Lower leg skin (tissue), 4 donors: Measurements from ENCODE around the gene CARD11. TPM values are rescaled to one million over a fixed set of nuclear protein-coding genes. Genes with fewer than 3 reads are reported as not detected.

Source experiments
- DNase-seq, 2 donors: peaks; one replicate each; pipeline ENCODE4 v3.0.0-alpha.2; 2019; ENCODE audit warnings: low spot score in 2 of 2
- H3K4me3 ChIP-seq: fragments of 200-600 bp; sonication (generic); 2 replicates; pipeline ENCODE4 v1.5.1; 2017; ENCODE audit warnings: mild to moderate bottlenecking, low read depth; ENCODE audit not compliant: poor library complexity, severe bottlenecking
- CTCF ChIP-seq, 3 donors: fragments of 450-650 bp; IDR thresholded peaks; one replicate each; pipeline ENCODE4 v1.5.1; 2016; ENCODE audit warnings: antibody characterized with exemption in 3 of 3, mild to moderate bottlenecking in 3 of 3, moderate library complexity in 2 of 3
- POLR2A ChIP-seq, 2 donors: fragments of 450-650 bp; IDR thresholded peaks; one replicate each; pipeline ENCODE4 v1.6.1; 2016 to 2017; ENCODE audit warnings: antibody characterized with exemption in 2 of 2, mild to moderate bottlenecking in 1 of 2, moderate library complexity in 1 of 2
- WGBS, 2 donors: methylation state at CpG; one replicate each; pipeline ENCODE4 v1.1.5; 2018; 5-methylcytosine and 5-hydroxymethylcytosine counted together
- intact Hi-C: fragments of 100-400 bp; cut with DNase I; formaldehyde crosslinking; loops from one replicate; pipeline ENCODE4 v1.15.0; 2023; ENCODE audit warnings: low total_unique reads
- total RNA-seq, 4 donors: library from RNA; depleted of rRNA; stranded (reverse); fragments of >200 nt; gene quantifications; one replicate each; pipeline ENCODE4 v1.1.0, GENCODE V29; 2016

CARD11 gene
- total RNA-seq, 4 donors from 2014 or later: 0.17 to 0.68 TPM; not detected in 2

- intact Hi-C loops: no loop called here
Observed at GRCh38 chr7:2923886-2924574, 119.6 kb downstream of the CARD11 start.

DNA sequence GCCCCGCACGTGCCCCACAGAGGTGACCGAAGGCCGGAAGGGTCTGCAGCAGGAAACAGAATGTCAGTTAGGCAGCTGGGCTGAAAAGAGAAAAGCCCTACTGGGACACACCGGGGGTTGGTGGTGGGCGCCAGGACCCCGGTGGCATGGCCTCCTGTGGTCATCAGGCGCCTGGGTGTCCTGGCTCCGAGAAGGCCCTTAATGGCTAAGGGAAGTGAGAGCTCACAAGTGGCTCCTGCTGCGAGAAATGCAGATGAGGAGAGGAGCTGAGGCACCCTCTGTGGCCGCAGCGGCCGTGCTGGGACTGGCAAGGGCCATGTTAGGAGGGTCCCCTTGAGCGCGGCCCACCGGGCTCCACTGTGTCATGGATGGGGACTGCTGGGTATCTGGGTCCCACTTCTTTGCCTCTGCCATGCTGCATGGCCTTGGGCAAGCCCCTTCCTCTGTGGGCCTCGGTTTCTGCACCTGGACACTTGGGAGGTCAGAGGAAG, 120.3 kb downstream of the CARD11 start:
- DNase-seq: no peak
- no peak overlapping the region for H3K4me3 ChIP-seq
- TF ChIP-seq CTCF (IDR thresholded peaks at IDR 0.05) (no peak), POLR2A (IDR thresholded peaks at IDR 0.05) (no peak)
- WGBS, 2 donors: 94 to 96% methylated on average over 11 to 14 of the region's 17 CpGs
- intact Hi-C loops: no loop called here

More at GRCh38 chr7:2923886-2924574, 119.6 kb downstream of the CARD11 start:
- no peak overlapping the region for H3K4me3 ChIP-seq
- 75 to 78% methylated on average over 15 to 17 of the region's 17 CpGs for WGBS, 2 donors
- no peak for TF ChIP-seq POLR2A (IDR thresholded peaks at IDR 0.05)
- TF ChIP-seq CTCF (IDR thresholded peaks at IDR 0.05): no peak
- DNase-seq: no peak

DNA sequence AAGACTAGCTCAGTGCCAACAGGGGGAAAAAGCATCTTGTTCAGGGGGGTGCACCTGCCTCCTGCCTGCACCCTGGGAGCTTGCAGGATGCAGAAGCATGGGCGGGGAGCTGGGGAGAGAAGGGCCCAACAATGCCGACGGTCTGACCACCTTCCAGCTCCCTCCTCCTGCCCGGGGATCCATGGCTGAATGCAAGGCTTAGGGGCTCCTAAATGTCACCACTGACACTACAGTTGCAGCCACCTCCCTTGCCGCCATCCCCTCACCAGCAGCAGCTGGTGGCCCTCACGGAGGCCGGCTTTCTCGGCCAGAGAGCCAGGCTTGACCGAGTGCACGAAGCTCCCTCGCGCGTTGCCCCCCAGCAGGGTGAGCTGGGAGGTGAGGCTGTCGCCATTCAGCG, 120.8 kb downstream of the CARD11 start:
- no peak overlapping the region for H3K4me3 ChIP-seq
- no peak for TF ChIP-seq POLR2A (IDR thresholded peaks at IDR 0.05)
- no peak for TF ChIP-seq CTCF (IDR thresholded peaks at IDR 0.05)
- intact Hi-C loops: no loop called here
- WGBS, 2 donors: 77 to 88% methylated on average over 9 to 15 of the region's 15 CpGs
- no peak for DNase-seq

DNA sequence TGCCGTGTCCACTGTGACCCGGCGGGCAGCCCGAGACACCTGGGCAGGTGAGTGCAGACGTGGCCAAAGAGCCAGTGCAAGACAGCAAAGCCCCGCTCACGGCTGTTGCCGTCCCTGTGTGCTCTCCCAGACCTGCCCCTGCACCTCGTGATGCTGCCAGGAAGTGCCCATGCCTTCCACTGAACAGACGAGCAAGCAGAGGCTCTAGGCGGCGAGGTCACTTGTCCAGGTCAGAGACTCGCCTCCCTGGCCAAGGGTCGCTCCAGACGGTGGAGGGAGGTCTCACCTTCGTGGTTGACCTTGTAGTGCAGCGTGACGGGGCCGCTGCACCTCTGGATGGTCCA, 121.3 kb downstream of the CARD11 start:
- H3K4me3 ChIP-seq: no peak overlapping the region
- 74 to 82% methylated on average over 10 to 14 of the region's 19 CpGs for WGBS, 2 donors
- intact Hi-C loops: no loop called here
- no peak for TF ChIP-seq CTCF (IDR thresholded peaks at IDR 0.05)
- TF ChIP-seq POLR2A (IDR thresholded peaks at IDR 0.05): no peak
- DNase-seq: no peak

- TF ChIP-seq CTCF (IDR thresholded peaks at IDR 0.05) (no peak), POLR2A (IDR thresholded peaks at IDR 0.05) (no peak)
- intact Hi-C loops: no loop called here
- H3K4me3 ChIP-seq: no peak overlapping the region
- no peak for DNase-seq
- 57 to 60% methylated on average over 13 of the region's 13 CpGs for WGBS, 2 donors
Observed at GRCh38 chr7:2921653-2922347, 121.9 kb downstream of the CARD11 start.
